BJ (cell line): ENCODE data around the gene SUN1. TPM values are rescaled to one million over a fixed set of nuclear protein-coding genes. Genes with fewer than 3 reads are reported as not detected.

ENCODE experiments used
- CTCF ChIA-PET: fragments of 350-600 bp; formaldehyde crosslinking; extraction: SDS; loops from one replicate; lab custom pipeline; 2021; ENCODE audit warnings: antibody characterized with exemption, inconsistent platforms; lab: Yijun Ruan, JAX
- POLR2A ChIA-PET: fragments of 300-600 bp; sonication (Branson Sonifier 250); formaldehyde crosslinking; extraction: SDS; loops from one replicate; lab custom pipeline; 2021; ENCODE audit warnings: antibody characterized with exemption; lab: Charles Lee
- DNase-seq: peaks from one replicate; pipeline ENCODE4 v3.0.0-alpha.2; 2011; ENCODE audit warnings: low read depth
- H3K27me3 ChIP-seq: 2 replicates; pipeline ENCODE4 v1.6.0; 2011; ENCODE audit warnings: low read length; ENCODE audit not compliant: control insufficient read depth, insufficient read depth
- H3K36me3 ChIP-seq: 2 replicates; pipeline ENCODE4 v1.5.1; 2011; ENCODE audit warnings: low read length; ENCODE audit not compliant: control insufficient read depth, insufficient read depth
- H3K4me3 ChIP-seq: 2 replicates; pipeline ENCODE4 v1.5.1; 2011; ENCODE audit warnings: low read depth, mild to moderate bottlenecking, control low read depth, low read length
- CTCF ChIP-seq: IDR thresholded peaks from 2 replicates; pipeline ENCODE4 v1.5.1; 2011; ENCODE audit warnings: low read depth, mild to moderate bottlenecking, control low read depth, inconsistent platforms, low read length, moderate library complexity; ENCODE audit not compliant: insufficient read depth
- polyA plus RNA-seq: library from polyadenylated mRNA; depleted of rRNA; stranded (reverse); fragments of >200 nt; gene quantifications from 2 replicates; pipeline ENCODE4 v1.2.3, GENCODE V29; 2011

The SUN1 gene
- polyA plus RNA-seq, 1 experiment = 222 TPM

GRCh38 chr7:885261-885892 lies 53.1 kb downstream of the SUN1 start:
- no peak for DNase-seq
- H3K27me3 ChIP-seq = no peaks in the 10 kb centered on the region
- ChIA-PET CTCF (interaction anchor here (1.5 kb wide), 2 partner anchors 12 to 99 kb away, joined by 4 to 7 read pairs; no protein-coding TSS in a partner anchor), POLR2A (no interaction called here)
- no peak for TF ChIP-seq CTCF
- peaks cover 25% of the 10 kb centered on the region for H3K36me3 ChIP-seq
- H3K4me3 ChIP-seq = no peak overlapping the region

- ChIA-PET POLR2A (interaction anchor here (0.6 kb wide), 1 partner anchor 44 kb away, joined by 5 read pairs; no protein-coding TSS in a partner anchor), CTCF (interaction anchor here (1.5 kb wide), 2 partner anchors 13 to 100 kb away, joined by 4 to 7 read pairs; no protein-coding TSS in a partner anchor)
- no peak overlapping the region for H3K4me3 ChIP-seq
- H3K27me3 ChIP-seq = no peaks in the 10 kb centered on the region
- TF ChIP-seq CTCF = no peak
- no peak for DNase-seq
- peaks cover 25% of the 10 kb centered on the region for H3K36me3 ChIP-seq
Observed at GRCh38 chr7:885893-886625, 53.8 kb downstream of the SUN1 start.

- Histone ChIP-seq H3K4me3 (no peak overlapping the region), H3K36me3 (peaks cover 30% of the 10 kb centered on the region), H3K27me3 (no peaks in the 10 kb centered on the region)
- CTCF ChIA-PET = interaction anchor here (0.9 kb wide), 1 partner anchor 13 kb away, joined by 3 read pairs; no protein-coding TSS in a partner anchor
- DNase-seq = no peak
- POLR2A ChIA-PET = no interaction called here
- TF ChIP-seq CTCF = no peak
Observed at GRCh38 chr7:886626-887487, 54.6 kb downstream of the SUN1 start.

GRCh38 chr7:887488-887820 lies 55.2 kb downstream of the SUN1 start:
- ChIA-PET CTCF (interaction anchor here (0.9 kb wide), 1 partner anchor 14 kb away, joined by 3 read pairs; no protein-coding TSS in a partner anchor), POLR2A (no interaction called here)
- no peak overlapping the region for H3K4me3 ChIP-seq
- peaks cover 32% of the 10 kb centered on the region for H3K36me3 ChIP-seq
- DNase-seq = no peak
- no peak for TF ChIP-seq CTCF
- H3K27me3 ChIP-seq = no peaks in the 10 kb centered on the region
